OCI-LY7 (cell line): ENCODE measurements around the gene UBTF. TPM values are rescaled to one million over a fixed set of nuclear protein-coding genes. Genes with fewer than 3 reads are reported as not detected.

Experiments
- BruUV-seq: library from RNA; stranded (reverse); fragments of 400-500 nt; replicated peaks from 2 replicates; lab custom pipeline; 2021; lab: Mats Ljungman, UMichigan
- CTCF ChIA-PET: fragments of 300-600 bp; sonication (Branson Sonifier 250); formaldehyde crosslinking; loops from one replicate; lab custom pipeline; 2022; ENCODE audit warnings: antibody characterized with exemption; ENCODE audit not compliant: unreplicated experiment; lab: Charles Lee
- POLR2A ChIA-PET: fragments of 300-600 bp; sonication (Branson Sonifier 250); formaldehyde crosslinking; loops from one replicate; lab custom pipeline; 2022; ENCODE audit warnings: antibody characterized with exemption; lab: Charles Lee
- DNase-seq: peaks from one replicate; pipeline ENCODE4 v3.0.0-alpha.2; 2015; ENCODE audit warnings: low spot score
- H2AFZ ChIP-seq: fragments of 200-600 bp; sonication (generic), shearing (Covaris generic); 2 replicates; pipeline ENCODE4 v1.6.1; 2014; ENCODE audit warnings: mild to moderate bottlenecking, antibody characterized with exemption, low read length, moderate library complexity
- H3K27ac ChIP-seq: fragments of 200-600 bp; sonication (generic); 2 replicates; pipeline ENCODE4 v1.5.1; 2014; ENCODE audit warnings: mixed run types, low read depth, mild to moderate bottlenecking, moderate library complexity, low read length, inconsistent platforms; ENCODE audit not compliant: poor library complexity, severe bottlenecking
- H3K36me3 ChIP-seq: fragments of 200-600 bp; sonication (generic); 2 replicates; pipeline ENCODE4 v1.6.1; 2014; ENCODE audit warnings: mild to moderate bottlenecking, antibody characterized with exemption, low read length, moderate library complexity, mixed read lengths; ENCODE audit not compliant: insufficient read depth
- H3K4me1 ChIP-seq: fragments of 200-600 bp; sonication (generic); 2 replicates; pipeline ENCODE4 v1.5.1; 2014; ENCODE audit warnings: mild to moderate bottlenecking, low read length; ENCODE audit not compliant: insufficient read depth, poor library complexity, severe bottlenecking
- H3K4me2 ChIP-seq: fragments of 200-600 bp; sonication (generic); 2 replicates; pipeline ENCODE4 v1.6.1; 2014; ENCODE audit warnings: mild to moderate bottlenecking, low read length
- H3K4me3 ChIP-seq: fragments of 200-600 bp; sonication (generic); 2 replicates; pipeline ENCODE4 v1.5.1; 2014; ENCODE audit warnings: mild to moderate bottlenecking, low read depth, low read length; ENCODE audit not compliant: poor library complexity, severe bottlenecking
- H3K79me2 ChIP-seq: fragments of 200-600 bp; sonication (generic); 2 replicates; pipeline ENCODE4 v1.6.1; 2016; ENCODE audit warnings: low read depth, mild to moderate bottlenecking, low read length, moderate library complexity, mixed read lengths; ENCODE audit not compliant: insufficient read depth
- H3K9me2 ChIP-seq: fragments of 200-600 bp; sonication (generic); 2 replicates; pipeline ENCODE4 v1.6.1; 2016; ENCODE audit warnings: mild to moderate bottlenecking, low read length, mixed read lengths; ENCODE audit not compliant: insufficient read depth
- H3K9me3 ChIP-seq: fragments of 200-600 bp; sonication (generic); 2 replicates; pipeline ENCODE4 v1.6.1; 2014; ENCODE audit warnings: mild to moderate bottlenecking, mixed run types, low read length, mixed read lengths
- H4K20me1 ChIP-seq: fragments of 200-600 bp; sonication (generic); 2 replicates; pipeline ENCODE4 v1.6.1; 2014; ENCODE audit warnings: mild to moderate bottlenecking, antibody characterized with exemption, low read length, moderate library complexity, mixed read lengths; ENCODE audit not compliant: insufficient read depth
- CTCF ChIP-seq: fragments of 200-600 bp; sonication (generic); conservative IDR thresholded peaks from 2 replicates; pipeline ENCODE4 v1.5.1; 2014; ENCODE audit warnings: mild to moderate bottlenecking, antibody characterized with exemption, low read length, moderate library complexity, mixed read lengths
- EZH2phosphoT487 ChIP-seq: fragments of 200-600 bp; sonication (generic); IDR thresholded peaks from 2 replicates; pipeline ENCODE4 v1.6.1; 2018; ENCODE audit warnings: low read depth, borderline replicate concordance, mild to moderate bottlenecking, mixed run types, antibody characterized with exemption, low read length, moderate library complexity, mixed read lengths
- intact Hi-C: fragments of 100-400 bp; cut with micrococcal nuclease; formaldehyde crosslinking; loops from one replicate; pipeline ENCODE4 v1.10.0; 2022; ENCODE audit not compliant: unreplicated experiment
- total RNA-seq, 2 experiments: library from RNA; depleted of rRNA in 1 of 2; stranded (reverse); fragments of >200 nt in 1 of 2; shearing (Covaris generic) in 1 of 2; gene quantifications; 2 replicates each; pipeline ENCODE4 v1.2.3, GENCODE V29; 2014 to 2022

UBTF gene
- total RNA-seq, 2 experiments from 2014 or later: 155 to 215 TPM

GRCh38 chr17:44219108-44219615 is 313 bp downstream of the UBTF start:
- intact Hi-C loops: loop anchor here (2.0 to 10.0 kb wide), 2 partner anchors 106 to 286 kb away; partner anchors contain the start of genes GPATCH8 and SLC25A39
- TF ChIP-seq EZH2phosphoT487 (no peak), CTCF (no peak)
- Histone ChIP-seq H3K4me1 (peaks cover 36% of the 10 kb centered on the region), H3K27ac (peak overlapping the region; percentile 86), H3K36me3 (peaks cover 40% of the 10 kb centered on the region), H3K9me3 (no peaks in the 10 kb centered on the region), H4K20me1 (no peaks in the 10 kb centered on the region), H3K4me3 (peak overlapping the region; percentile 90), H2AFZ (no peak overlapping the region), H3K79me2 (peaks cover 41% of the 10 kb centered on the region), H3K4me2 (peak overlapping the region; percentile 49; the same call in 1 of the 2 replicates), H3K9me2 (no peaks in the 10 kb centered on the region)
- peak; percentile 88 for DNase-seq
- CTCF ChIA-PET: interaction anchor here (1.6 kb wide), 1 partner anchor 9 kb away, joined by 8 read pairs; no protein-coding TSS in a partner anchor
- POLR2A ChIA-PET: no interaction called here
- no TSS peak for BruUV-seq

GRCh38 chr17:44218344-44219107 is 949 bp downstream of the UBTF start:
- peaks cover 41% of the 10 kb centered on the region for H3K79me2 ChIP-seq
- ChIA-PET POLR2A (interaction anchor here (0.7 to 3.6 kb wide), 4 partner anchors 10 to 149 kb away, joined by 3 to 11 read pairs (median 4); no protein-coding TSS in a partner anchor), CTCF (interaction anchor here (0.6 kb wide), 2 partner anchors 27 to 1090 kb away, joined by 3 read pairs; no protein-coding TSS in a partner anchor)
- DNase-seq: peak; percentile 94
- peak overlapping the region; percentile 90 for H3K4me3 ChIP-seq
- no peaks in the 10 kb centered on the region for H4K20me1 ChIP-seq
- TF ChIP-seq CTCF: peak; percentile 80
- TF ChIP-seq EZH2phosphoT487: no peak
- H3K9me3 ChIP-seq: no peaks in the 10 kb centered on the region
- no TSS peak for BruUV-seq
- no peaks in the 10 kb centered on the region for H3K9me2 ChIP-seq
- peak overlapping the region; percentile 86 for H3K27ac ChIP-seq
- intact Hi-C loops: loop anchor here (1.0 to 10.0 kb wide), 3 partner anchors 77 to 286 kb away; partner anchors contain the start of genes GPATCH8, HROB and SLC25A39
- peaks cover 46% of the 10 kb centered on the region for H3K36me3 ChIP-seq
- H3K4me2 ChIP-seq: peak overlapping the region; percentile 91
- H2AFZ ChIP-seq: no peak overlapping the region
- H3K4me1 ChIP-seq: peaks cover 36% of the 10 kb centered on the region
